Fibroblast of skin of right quadriceps (primary cell): Measurements from ENCODE around the gene ADORA1.

ENCODE experiments used
- DNase-seq: peaks from one replicate; pipeline ENCODE4 v3.0.0-alpha.2; 2013

Gene ADORA1

GRCh38 chr1:203189951-203190352, 62.4 kb downstream of the ADORA1 start:
- DNase-seq: no peak

- DNase-seq: no peak
Measured at GRCh38 chr1:203190949-203191348, 63.4 kb downstream of the ADORA1 start.

GRCh38 chr1:203196371-203196770, 68.8 kb downstream of the ADORA1 start:
- DNase-seq: no peak

- DNase-seq: peak; percentile 86
Measured at GRCh38 chr1:203197625-203198024, 70.1 kb downstream of the ADORA1 start.

- DNase-seq: no peak
Measured at GRCh38 chr1:203199002-203199401, 71.5 kb downstream of the ADORA1 start.

GRCh38 chr1:203199481-203199815, 71.9 kb downstream of the ADORA1 start:
- DNase-seq: no peak

- DNase-seq: peak; percentile 65
Measured at GRCh38 chr1:203199816-203200571, 72.5 kb downstream of the ADORA1 start.

- no peak for DNase-seq
Measured at GRCh38 chr1:203200916-203201315, 73.4 kb downstream of the ADORA1 start.

GRCh38 chr1:203201516-203202205, 74.1 kb downstream of the ADORA1 start:
- DNase-seq: no peak

- DNase-seq: peak; percentile 72
Measured at GRCh38 chr1:203202431-203203245, 75.1 kb downstream of the ADORA1 start.

GRCh38 chr1:203204756-203205155, 77.2 kb downstream of the ADORA1 start:
- DNase-seq: no peak

GRCh38 chr1:203206129-203206687, 78.7 kb downstream of the ADORA1 start:
- DNase-seq: peak; percentile 14

GRCh38 chr1:203207751-203208150, 80.2 kb downstream of the ADORA1 start:
- no peak for DNase-seq

GRCh38 chr1:203208181-203208580, 80.7 kb downstream of the ADORA1 start:
- no peak for DNase-seq

- no peak for DNase-seq
Measured at GRCh38 chr1:203210350-203210749, 82.8 kb downstream of the ADORA1 start.

GRCh38 chr1:203210988-203211387, 83.5 kb downstream of the ADORA1 start:
- no peak for DNase-seq

GRCh38 chr1:203211812-203212211, 84.3 kb downstream of the ADORA1 start:
- DNase-seq: no peak

GRCh38 chr1:203213126-203213525, 85.6 kb downstream of the ADORA1 start:
- DNase-seq: no peak

GRCh38 chr1:203214871-203215270, 87.3 kb downstream of the ADORA1 start:
- no peak for DNase-seq

- DNase-seq: no peak
Measured at GRCh38 chr1:203215573-203215972, 88.0 kb downstream of the ADORA1 start.

GRCh38 chr1:203216274-203217138, 89.0 kb downstream of the ADORA1 start:
- DNase-seq: peak; percentile 60
